Mesothelial cell of epicardium (in vitro differentiated cells): ENCODE data around the gene CCND2. TPM values are rescaled to one million over a fixed set of nuclear protein-coding genes. Genes with fewer than 3 reads are reported as not detected.
A peak's percentile ranks its signal among the peaks of the same experiment; 100 is the strongest.

ENCODE experiments used
- DNase-seq, 2 experiments: peaks; one replicate each; pipeline ENCODE4 v3.0.0; 2021; ENCODE audit warnings: low spot score in 2 of 2; ENCODE audit not compliant: unreplicated experiment in 2 of 2
- H3K27ac Mint-ChIP-seq: 2 replicates; pipeline ENCODE4 v1.8.0; 2021; ENCODE audit warnings: mixed read lengths
- H3K27me3 Mint-ChIP-seq: 2 replicates; pipeline ENCODE4 v1.8.0; 2021; ENCODE audit warnings: low read depth, mixed read lengths
- H3K36me3 Mint-ChIP-seq: 2 replicates; pipeline ENCODE4 v1.8.0; 2021; ENCODE audit warnings: mixed read lengths
- H3K4me1 Mint-ChIP-seq: 2 replicates; pipeline ENCODE4 v1.8.0; 2021; ENCODE audit warnings: mixed read lengths
- H3K4me3 Mint-ChIP-seq: 2 replicates; pipeline ENCODE4 v1.8.0; 2021; ENCODE audit warnings: mild to moderate bottlenecking, moderate library complexity, mixed read lengths
- H3K9me3 Mint-ChIP-seq: 2 replicates; pipeline ENCODE4 v1.8.0; 2021; ENCODE audit warnings: mixed read lengths
- total RNA-seq: library from RNA; stranded (reverse); gene quantifications from 3 replicates; pipeline ENCODE4 v1.2.1, GENCODE V29; 2021
- TF ChIP-seq, protein P1 (sequence below): fragments of 200-600 bp; sonication (generic); IDR thresholded peaks from one replicate; pipeline ENCODE4 v1.5.0; 2021; ENCODE audit warnings: antibody characterized with exemption; ENCODE audit not compliant: unreplicated experiment

Gene CCND2
- total RNA-seq, 1 donor from 2014 or later, result 412 TPM

DNA sequence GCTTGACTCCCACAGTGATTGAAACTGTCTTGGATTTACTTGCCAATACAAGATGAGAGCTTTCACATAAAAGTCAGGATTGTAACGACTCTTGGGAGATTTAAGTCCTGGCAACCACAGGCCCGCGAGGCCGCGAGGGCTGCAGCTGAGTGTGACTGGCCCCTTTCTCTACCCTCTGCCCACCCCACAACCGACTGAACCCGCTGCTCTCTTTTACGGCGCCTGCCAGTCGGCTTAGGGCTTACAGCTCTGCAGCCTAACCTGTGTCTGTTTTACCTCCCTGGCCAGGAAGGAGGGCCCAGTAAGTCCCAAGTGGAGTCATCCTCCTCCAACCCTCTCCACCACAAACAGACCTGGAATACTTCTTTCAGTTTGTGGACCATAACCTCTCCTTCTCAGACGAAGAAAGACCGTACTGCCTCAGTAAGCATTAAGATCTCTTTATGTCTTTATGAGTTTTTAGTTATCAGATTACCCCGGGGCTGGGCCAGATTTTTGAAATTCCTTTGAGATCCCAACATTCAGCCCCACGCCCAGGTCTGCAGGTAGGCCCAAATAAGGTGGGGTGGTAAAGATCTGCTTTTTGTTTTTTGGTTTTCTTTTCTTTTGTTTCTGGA is 34.9 kb downstream of the CCND2 start:
- Mint-ChIP-seq H3K9me3 (no peaks in the 10 kb centered on the region), H3K27me3 (no peaks in the 10 kb centered on the region), H3K4me1 (peaks cover 30% of the 10 kb centered on the region), H3K4me3 (peak overlapping the region; percentile 60), H3K36me3 (peaks cover 6% of the 10 kb centered on the region), H3K27ac (peak overlapping the region; percentile 99)
- peak in 1 of 2 experiments; percentile 51 for DNase-seq
- TF ChIP-seq, protein P1, sequence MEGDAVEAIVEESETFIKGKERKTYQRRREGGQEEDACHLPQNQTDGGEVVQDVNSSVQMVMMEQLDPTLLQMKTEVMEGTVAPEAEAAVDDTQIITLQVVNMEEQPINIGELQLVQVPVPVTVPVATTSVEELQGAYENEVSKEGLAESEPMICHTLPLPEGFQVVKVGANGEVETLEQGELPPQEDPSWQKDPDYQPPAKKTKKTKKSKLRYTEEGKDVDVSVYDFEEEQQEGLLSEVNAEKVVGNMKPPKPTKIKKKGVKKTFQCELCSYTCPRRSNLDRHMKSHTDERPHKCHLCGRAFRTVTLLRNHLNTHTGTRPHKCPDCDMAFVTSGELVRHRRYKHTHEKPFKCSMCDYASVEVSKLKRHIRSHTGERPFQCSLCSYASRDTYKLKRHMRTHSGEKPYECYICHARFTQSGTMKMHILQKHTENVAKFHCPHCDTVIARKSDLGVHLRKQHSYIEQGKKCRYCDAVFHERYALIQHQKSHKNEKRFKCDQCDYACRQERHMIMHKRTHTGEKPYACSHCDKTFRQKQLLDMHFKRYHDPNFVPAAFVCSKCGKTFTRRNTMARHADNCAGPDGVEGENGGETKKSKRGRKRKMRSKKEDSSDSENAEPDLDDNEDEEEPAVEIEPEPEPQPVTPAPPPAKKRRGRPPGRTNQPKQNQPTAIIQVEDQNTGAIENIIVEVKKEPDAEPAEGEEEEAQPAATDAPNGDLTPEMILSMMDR, result no peak

DNA sequence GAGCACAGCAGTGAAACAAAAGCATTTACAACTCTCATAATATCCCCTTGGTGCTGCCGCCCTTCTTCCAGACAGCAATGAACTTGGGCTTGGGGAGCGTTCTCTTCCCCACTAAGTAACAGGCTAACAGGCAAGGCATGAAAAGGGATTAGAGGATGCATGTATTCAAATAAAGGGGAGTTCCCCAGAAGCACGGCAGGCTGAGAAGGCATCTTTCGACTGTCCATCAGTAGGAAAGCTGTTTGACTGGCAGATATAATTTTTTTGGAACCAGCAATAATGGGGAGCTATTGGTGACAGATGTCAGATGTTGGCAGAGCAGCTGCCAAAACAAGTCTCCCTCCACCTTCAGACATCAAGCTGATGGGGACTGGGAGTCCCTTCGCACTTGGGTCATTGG is 38.2 kb downstream of the CCND2 start:
- Mint-ChIP-seq H3K36me3 (no peaks in the 10 kb centered on the region), H3K27ac (peak overlapping the region; percentile 9), H3K4me3 (no peak overlapping the region), H3K4me1 (peaks cover 37% of the 10 kb centered on the region), H3K27me3 (no peaks in the 10 kb centered on the region), H3K9me3 (no peaks in the 10 kb centered on the region)
- TF ChIP-seq, protein P1, result no peak
- DNase-seq, result no peak

DNA sequence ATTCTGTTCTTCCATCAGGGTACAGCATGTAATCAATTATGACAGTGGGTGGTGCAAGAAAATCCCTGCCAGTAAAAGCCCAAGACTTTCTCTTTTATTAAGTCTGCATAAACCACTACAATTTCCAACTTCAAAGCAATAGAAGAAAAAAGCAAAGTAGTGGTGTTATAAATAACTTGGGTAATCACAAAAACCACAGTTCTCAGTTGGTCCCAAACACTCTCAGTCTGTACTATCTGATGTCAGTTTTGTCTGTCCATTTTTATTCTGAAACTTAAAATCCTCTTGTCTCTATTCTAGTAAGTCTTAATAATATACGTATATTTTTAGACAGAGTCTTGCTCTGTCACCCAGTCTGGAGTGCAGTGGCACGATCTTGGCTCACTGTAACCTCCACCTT is 38.7 kb downstream of the CCND2 start:
- peak overlapping the region; percentile 9 for H3K27ac Mint-ChIP-seq
- no peaks in the 10 kb centered on the region for H3K9me3 Mint-ChIP-seq
- DNase-seq, result no peak
- H3K27me3 Mint-ChIP-seq, result no peaks in the 10 kb centered on the region
- no peak overlapping the region for H3K4me3 Mint-ChIP-seq
- peaks cover 33% of the 10 kb centered on the region for H3K4me1 Mint-ChIP-seq
- TF ChIP-seq, protein P1, result no peak
- no peaks in the 10 kb centered on the region for H3K36me3 Mint-ChIP-seq

DNA sequence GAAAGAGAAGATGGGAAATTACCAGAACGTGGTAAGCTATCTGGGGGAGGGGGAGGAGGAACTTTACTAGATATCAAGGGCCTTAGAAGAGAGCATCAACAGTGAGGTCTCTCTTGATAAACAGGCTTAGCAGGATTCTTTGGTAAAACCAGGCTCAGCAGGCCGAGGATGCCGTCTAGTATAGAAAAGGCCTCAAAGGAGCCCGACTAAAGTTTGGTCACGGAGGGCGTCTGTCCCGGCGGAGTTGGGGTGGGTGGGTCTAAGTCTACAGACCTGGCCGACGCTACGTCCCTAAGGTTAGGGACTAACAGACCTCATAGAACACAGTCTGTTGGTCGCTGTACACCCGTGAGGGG is 46.9 kb downstream of the CCND2 start:
- H3K4me1 Mint-ChIP-seq, result peaks cover 31% of the 10 kb centered on the region
- no peaks in the 10 kb centered on the region for H3K27me3 Mint-ChIP-seq
- no peaks in the 10 kb centered on the region for H3K9me3 Mint-ChIP-seq
- H3K36me3 Mint-ChIP-seq, result peaks cover 3% of the 10 kb centered on the region
- H3K4me3 Mint-ChIP-seq, result peak overlapping the region; percentile 93
- no peak for DNase-seq
- TF ChIP-seq, protein P1, result no peak
- peak overlapping the region; percentile 99 for H3K27ac Mint-ChIP-seq

DNA sequence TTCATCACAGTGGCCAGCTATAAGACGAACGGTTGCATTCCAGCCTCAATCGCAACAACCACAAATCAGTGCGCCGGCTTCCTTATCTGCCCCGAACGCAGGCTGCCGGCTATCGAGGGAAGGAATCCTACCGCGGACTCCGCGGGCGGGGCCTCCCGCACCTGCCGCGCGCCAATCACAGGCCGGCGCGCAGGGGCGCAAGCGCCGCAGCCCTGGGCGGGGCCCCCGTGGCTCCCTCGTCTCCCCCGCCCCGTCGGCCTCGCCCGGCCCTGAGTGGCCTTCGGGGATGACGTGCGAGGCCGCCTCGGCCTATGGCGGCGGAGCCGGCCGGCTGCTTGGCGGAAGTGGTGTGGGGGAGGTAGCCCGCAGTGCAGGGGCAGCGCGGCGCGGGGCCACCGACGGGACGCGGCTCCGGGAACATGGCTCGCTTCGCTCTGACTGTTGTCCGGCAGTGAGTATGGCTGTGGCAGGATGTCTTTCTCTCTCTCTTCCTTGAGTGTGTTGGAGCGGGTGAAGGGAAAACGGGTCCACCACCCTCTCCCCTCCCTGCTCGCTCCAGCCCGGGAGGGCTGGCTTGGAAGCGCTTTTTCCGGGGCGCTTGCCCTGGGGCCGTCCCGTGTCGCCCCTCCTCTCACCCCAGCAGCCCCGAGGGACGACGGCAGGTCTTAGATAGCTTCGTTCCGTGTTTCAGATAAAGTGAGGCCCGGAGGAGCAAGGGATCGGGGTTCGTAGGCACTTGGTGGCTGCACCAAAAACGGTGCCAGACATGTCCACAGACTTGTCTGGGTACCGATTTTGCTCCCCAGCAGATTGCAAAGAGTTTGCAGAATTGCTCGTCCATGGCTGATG is 47.5 kb downstream of the CCND2 start, which contains the start of gene TIGAR:
TIGAR (plus strand) TSS at position 361 of the 849 bp plus-strand sequence; CDS start at position 420, 59 bp downstream.
- Mint-ChIP-seq H3K27me3 (no peaks in the 10 kb centered on the region), H3K36me3 (peaks cover 5% of the 10 kb centered on the region), H3K4me1 (peaks cover 34% of the 10 kb centered on the region), H3K9me3 (no peaks in the 10 kb centered on the region), H3K4me3 (peak within 1 kb of the TSS; percentile 93), H3K27ac (peak within 1 kb of the TSS; percentile 99)
- TF ChIP-seq, protein P1, result no peak
- DNase-seq, result peak; percentile 93 to 94
